HG03045 (cell line): ENCODE measurements around the gene NSD2.
"Not testable (repeated sequence)": the region's sequence is repeated elsewhere in the genome, so short reads cannot be mapped to it uniquely, and the experiment has no call there.

Source experiments
- ATAC-seq: cut with Tn5 transposase; IDR thresholded peaks from one replicate; pipeline ENCODE4 v1.9.1; 2021; ENCODE audit warnings: mild to moderate bottlenecking, moderate library complexity; ENCODE audit not compliant: unreplicated experiment

Gene NSD2

DNA sequence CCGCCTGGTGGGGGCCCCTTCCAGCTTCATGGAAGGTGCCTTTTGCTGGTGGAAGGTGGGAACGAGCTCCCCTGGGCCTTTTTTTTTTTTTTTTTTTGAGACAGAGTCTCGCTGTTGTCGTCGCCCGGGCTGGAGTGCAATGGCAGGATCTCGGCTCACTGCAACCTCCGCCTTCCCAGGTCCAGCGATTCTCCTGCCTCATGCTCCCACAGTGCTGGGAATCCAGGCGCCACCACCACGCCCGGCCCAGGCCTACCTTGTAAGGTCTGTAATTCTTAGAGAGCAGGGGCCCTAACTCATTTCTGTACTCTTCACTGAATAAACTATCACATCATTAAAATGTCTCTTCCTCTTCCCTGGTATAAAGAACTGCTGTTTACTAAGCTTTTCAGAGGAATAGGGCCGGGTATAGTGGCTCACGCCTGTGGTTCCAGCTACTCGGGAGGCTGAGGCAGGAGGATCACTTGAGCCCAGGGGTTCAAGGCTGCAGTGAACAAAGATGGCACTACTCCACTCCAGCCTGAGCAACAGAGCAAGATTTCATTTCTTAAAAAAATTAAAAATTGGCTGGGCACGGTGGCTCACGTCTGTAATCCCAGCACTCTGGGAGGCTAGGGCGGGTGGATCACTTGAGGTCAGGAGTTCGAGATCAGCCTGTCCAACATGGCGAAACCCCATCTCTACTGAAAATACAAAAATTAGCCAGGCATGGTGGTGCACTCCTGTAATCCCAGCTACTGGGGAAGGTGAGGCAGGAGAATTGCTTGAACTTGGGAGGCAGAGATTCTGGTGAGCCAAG lies 122.7 kb downstream of the NSD2 start:
- ATAC-seq = not testable (repeated sequence)

DNA sequence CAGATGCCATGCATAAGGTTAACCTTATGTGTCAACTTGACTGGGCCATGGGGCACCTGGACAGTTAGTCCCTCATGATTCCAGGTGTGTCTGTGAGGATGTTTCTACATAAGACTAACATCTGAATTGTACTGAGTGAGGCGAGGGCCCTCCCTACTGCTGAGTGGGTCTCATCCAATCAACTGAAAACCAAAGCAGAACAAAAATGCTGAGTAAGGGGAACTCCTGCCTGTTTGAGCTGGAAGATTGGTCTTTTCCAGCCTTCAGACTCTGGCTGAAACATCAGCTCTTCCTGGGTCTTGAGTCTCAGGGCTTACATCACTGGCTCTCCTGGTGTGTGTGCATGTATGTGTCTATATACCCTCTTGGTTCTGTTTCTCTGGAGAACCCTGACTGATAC lies 123.7 kb downstream of the NSD2 start:
- no peak for ATAC-seq

DNA sequence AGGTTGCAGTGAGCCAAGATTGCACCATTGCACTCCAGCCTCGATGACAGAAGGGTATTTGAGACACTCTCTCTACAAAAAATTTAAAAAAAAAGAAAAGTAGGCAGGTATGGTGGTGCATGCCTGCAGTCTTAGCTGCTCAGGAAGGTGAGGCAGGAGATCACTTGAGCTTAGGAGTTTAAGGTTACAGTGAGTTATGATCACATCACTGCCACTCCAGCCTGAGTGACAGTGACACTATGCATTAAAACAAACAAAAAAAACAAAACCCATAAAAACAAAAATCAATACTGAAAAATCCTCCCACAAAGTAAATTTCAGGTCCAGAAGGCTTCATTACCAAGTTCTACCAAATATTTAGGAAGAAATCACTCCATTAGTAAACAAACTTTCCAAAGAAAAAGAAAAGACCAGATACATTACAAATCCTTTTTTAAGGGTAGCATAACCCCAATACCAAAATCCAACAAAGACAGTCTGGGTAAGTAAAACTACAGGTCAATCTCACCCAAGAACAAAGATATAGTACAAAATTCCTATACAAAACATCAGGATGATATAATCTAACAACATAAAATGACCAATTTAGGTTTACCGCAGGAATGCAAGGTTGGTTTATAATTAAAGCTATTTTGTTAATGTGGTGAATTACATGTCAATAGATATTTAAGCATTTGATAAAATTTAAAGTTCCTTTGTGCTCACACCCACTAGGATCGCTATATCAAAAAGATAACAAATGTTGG lies 125.8 kb downstream of the NSD2 start:
- no peak for ATAC-seq

DNA sequence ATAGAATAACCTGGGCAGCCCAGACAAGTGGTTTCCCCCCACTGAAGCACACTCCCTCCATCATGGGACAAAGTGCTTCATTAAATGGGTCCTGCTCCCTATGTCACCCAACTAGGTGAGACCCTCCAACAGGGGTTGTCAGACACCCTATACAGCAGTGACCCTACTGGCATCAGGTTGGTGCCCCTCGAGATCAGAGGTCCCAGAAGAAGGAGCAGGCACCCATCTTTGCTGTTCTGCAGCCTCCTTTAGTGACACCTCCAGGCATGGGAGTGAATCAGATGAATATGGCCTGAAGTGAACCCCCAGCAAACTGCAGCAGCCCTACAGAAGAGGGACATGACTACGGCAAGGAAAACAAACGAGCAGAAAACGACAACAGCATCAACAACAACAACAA lies 126.5 kb downstream of the NSD2 start:
- no peak for ATAC-seq

DNA sequence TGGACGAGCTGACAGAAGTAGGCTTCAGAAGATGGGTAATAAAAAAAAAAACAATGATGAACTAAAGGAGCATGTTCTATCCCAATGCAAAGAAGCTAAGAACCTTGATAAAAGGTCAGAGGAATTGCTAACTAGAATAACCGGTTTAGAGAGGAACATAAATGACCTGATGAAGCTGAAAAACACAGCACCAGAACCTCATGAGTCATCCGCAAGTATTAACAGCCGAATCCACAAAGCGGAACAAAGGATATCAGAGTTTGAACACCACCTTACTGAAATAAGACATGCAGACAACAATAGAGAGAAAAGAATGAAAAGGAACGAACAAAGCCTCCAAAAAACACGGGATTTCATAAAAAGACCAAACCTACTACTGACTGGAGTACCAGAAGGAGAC lies 127.1 kb downstream of the NSD2 start:
- ATAC-seq = no peak

DNA sequence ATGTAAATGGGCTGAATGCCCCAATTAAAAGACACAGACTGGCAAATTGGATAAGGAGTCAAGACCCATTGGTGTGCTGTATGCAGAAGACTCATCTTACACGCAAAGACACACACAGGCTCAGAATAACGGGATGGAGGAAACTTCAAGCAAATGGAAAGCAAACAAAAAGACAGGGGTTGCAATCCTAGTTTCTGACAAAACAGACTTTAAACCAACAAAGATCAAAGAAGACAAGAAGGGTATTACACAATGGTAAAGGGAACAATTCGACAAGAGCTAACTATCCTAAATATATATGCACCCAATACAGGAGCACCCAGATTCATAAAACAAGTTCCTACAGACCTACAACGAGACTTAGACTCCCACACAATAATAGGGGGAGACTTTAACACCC lies 128.1 kb downstream of the NSD2 start:
- ATAC-seq = not testable (repeated sequence)

DNA sequence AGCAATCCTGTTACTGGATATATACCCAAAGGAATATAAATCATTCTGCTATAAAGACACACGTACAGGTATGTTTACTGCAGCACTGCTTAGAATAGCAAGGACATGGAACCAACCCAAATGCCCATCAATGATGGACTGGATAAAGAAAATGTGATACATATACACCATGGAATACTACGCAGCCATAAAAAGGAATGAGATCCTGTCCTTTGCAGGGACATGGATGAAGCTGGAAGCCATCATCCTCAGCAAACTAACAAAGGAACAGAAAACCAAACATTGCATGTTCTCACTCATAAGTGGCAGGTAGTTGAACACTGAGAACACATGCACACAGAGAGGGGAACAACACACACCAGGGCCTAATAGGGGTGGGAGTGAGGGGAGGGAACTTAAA lies 132.2 kb downstream of the NSD2 start:
- ATAC-seq = not testable (repeated sequence)

DNA sequence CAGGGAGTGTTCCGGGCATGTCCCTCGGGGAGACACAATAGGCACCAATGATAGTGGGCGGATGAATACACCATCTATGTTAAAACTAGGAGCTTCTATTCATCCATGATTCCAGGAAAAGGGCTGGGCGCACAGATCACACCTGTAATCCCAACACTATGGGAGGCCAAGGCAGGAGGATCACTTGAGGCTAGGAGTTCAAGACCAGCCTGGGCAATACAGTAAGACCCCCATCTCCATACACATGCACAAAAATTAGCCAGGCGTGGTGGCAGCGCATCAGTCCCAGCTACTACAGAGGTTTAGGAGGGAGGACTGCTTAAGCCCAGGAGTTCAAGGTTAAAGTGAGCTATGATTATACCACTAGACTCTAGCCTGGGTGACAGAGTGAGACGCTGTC lies 135.2 kb downstream of the NSD2 start:
- ATAC-seq = no peak

DNA sequence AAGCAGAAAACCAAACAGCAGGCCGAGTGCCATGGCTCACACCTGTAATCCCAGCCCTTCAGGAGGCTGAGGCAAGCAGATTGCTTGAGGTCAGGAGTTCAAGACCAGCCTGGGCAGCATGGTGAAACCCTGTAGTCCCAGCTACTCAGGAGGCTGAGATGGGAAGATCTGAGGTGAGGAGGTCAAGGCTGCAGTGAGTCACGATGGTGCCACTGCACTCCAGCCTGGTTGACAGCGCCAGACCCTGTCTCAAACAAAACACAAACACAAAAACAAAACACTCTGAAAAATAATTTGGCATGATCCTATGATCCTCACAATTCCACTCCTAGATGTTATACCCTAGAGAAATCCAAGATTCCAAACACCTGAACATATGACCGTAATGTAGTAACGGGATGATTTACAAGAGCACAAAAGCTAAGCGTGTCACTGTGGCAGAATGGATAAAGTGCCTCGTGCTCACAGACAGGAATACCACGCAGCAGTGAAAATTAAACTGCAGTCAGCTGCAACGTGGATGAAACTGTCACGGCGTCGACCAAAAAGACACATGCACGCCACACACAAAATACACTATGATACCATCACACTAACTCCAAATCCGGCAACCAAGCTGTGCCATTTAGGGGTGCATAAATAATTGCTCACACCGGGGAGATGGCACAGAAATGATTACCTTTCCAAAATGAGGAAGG lies 135.9 kb downstream of the NSD2 start:
- no peak for ATAC-seq

DNA sequence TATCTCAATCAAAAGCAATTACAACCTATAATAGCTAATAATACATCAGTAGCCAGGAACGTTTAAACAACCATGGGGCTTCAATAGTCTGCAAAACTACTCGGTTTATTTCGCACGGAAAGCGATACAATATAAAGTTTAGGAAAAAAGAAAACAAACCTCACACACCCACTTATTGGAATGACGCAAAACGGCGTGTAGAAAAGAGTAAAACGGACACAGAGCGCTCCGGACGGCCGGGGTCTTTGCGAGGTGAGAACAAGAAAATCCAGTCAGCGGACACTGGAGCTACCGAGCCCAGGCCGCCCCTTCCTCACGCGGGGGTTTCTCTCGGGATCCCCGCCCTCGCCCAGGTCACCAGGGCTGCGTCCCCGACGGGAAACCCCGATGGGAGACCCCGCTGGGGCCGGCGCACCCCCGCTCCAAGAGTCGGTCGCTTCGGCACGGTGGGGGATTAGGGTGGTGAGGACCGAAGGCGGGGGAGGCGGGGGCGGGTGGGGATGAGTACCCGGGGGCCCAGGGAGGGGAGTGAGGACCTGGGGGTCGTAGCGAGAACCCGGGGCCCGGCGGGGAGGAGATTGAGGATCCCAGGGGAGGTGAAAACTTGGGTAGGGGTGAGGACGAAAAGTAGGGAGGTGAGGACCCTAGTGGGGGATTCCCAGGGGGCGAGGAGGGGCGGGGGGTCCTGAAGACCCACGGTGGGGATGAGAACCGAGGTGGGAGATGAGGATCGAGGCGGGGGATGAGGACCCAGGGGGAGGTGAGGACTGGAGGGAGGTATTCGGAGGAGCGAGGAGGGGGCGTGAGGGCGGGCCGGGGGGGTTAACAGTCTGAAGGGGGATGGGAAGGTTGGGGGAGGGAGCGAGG lies 136.8 kb downstream of the NSD2 start:
- ATAC-seq = no peak

DNA sequence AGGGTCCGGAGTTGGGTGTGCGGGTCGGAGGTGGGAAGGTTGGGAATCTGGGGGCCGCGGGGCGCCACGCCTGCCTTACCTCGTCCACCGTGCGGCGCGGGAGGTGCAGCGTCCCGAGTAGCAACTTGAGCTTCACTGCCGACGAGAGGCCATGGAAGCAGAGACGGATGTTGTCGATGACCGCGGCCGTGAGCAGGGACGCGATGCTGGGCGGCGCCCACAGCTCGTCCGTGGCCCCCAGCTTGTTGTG lies 137.4 kb downstream of the NSD2 start:
- no peak for ATAC-seq

DNA sequence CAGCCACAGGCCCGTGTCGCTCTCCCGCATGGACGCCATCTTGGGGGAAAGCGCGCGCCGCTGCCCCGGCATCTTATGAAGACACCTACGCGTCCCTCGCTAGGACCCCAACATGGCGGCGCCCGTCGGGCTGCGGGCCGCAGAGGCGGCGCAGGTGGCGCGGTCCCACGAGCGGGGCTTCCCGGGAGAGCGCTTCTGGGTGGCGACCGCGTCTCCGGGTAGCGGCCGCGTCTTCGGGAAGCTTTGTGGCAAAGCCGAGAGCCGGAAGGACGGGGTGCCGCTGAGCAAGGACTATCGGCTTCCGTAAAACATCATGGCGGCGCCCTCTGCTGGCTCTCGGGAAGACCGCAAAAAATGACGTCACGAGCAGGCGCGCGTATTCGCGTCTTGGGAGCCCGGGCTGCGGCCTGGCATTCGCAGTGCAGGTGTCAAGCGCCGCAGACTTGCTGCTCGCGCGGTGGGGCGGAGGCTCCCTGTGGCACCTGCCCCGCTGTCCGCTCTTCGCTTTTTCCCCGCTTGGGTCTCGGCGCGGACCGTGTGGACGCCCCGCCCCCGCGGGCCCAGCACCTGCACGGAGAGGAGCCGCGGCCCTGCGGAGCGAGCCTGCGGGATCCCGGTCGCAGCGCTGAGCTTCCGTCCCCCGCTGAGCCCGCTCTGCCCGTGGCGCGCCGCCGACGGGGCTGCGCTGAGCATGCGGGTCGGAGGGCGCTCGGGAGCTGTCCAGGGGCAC lies 137.9 kb downstream of the NSD2 start, which contains the start of gene NELFA:
Gene NELFA, minus strand, starts transcription at position 54 of the 730 bp plus-strand sequence. Its CDS starts 15 bp downstream, at position 39.
- ATAC-seq = peak; percentile 81

DNA sequence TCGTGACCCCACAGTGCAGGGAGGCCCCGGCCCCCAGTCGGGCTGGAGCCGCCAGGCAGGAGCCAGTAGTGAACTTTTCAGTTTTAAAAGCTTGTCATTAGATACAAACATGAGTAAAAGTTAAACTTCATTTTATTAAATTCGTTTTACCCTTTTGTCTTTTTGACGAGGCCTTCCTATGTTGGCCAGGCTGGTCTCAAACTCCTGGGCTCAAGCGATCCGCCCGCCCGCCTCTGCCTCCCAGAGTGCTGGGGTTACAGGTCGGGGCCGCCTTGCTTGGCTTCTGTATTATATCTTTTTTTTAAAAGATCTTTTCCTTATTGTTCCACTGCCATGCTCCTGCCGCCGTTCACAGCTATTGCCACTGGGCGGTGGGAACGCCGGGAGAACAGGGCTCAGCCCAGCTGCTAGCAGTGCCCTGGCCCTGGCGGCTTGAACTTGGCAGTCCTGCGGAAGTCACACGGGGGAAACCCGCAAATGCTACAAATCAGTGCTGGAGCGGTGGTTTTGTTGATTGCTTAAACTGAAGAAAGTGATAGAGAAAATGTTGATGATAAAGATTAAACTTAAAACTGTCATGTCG lies 138.5 kb downstream of the NSD2 start:
- ATAC-seq = no peak

DNA sequence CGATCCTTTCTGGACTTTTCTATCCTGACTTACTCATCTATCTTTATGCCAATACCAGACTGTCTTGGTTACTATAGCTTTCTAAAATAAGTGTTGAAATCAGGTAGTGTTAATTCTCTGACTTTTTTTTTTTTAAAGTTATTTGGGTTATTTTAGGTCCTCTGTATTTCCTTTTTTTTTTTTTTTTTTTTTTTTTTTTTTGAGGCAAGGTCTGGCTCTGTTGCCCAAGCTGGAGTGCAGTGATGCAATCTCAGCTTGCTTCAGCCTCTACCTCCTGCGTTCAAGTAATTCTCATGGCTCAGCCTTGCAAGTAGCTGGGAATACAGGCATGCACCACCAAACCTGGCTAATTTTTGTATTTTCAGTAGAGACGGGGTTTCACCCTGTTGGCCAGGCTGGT lies 140.4 kb downstream of the NSD2 start:
- ATAC-seq = no peak

DNA sequence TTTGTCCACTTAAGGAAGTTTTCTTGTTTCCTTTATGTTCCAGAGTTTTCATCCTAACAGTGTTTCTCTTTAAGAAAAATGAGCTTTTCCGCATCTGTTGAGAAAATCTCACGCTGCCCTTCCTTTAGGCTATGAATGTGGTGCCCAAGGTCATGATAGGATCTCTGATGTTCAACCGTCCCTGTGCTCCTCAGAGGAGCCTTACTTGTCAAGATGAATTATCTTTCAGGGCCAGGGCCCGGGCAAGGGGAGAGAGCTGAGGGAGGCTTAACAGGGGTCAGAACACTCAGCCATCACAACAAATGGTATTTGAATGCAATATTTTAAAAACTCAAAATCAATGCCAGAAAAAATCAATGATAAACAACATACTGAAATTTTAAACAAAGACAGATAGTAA lies 143.8 kb downstream of the NSD2 start:
- ATAC-seq = no peak

DNA sequence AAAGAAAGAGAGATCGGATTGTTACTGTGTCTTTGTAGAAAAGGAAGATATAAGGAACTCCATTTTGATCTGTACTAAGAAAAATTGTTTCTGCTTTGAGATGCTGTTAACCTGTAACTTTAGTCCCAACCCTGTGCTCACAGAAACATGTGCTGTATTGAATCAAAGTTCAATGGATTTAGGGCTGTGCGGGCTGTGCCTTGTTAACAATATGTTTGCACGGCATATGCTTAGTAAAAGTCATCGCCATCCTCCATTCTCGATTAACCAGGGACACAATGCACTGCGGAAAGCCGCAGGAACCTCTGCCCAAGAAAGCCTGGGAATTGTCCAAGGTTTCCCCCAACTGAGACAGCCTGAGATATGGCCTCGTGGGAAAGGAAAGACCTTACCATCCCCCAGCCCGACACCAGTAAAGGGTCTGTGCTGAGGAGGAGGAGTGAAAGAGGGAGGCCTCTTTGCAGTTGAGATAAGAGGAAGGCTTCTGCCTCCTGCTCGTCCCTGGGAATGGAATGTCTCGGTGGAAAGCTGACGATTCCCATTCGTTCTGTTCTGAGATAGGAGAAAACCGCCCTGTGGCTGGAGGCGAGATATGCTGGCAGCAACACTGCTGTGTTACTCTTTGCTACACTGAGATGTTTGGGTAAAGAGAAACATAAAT lies 150.3 kb downstream of the NSD2 start:
- ATAC-seq = not testable (repeated sequence)

DNA sequence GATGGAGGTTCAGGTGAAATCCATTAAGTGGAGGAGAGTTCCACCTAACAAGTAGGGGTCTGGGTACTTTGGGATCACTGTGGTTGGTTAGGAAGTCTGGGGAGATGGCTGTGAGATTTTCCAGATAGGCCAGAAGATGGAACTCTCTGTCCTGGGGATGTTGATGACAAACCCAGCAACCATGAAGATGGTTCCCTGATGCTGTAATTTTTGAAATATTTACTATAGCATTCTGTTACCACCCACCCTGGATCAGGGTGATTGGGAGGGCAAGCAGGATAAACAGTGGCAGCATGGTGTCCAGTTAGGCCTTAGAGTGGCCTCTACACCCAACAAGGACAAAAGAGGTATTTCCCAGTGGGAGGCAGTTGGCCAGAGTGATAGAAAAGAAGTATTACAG lies 153.5 kb downstream of the NSD2 start:
- no peak for ATAC-seq

DNA sequence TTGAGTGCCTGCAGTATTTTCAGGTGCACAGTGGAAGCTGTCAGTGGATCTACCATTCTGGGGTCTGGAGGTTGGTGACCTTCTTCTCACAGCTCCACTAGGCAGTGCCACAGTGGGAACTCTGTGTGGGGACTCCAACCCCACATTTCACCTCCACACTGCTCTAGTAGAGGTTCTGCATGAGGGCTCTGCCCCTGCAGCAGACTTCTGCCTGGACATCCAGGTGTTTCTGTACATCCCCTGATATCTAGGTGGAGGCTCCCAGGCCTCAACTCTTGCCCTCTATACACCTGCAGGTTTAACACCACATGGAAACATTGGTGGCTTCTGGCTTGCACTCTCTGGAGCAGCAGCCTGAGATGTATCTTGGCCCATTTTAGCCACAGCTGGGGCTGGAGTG lies 154.6 kb downstream of the NSD2 start:
- no peak for ATAC-seq

DNA sequence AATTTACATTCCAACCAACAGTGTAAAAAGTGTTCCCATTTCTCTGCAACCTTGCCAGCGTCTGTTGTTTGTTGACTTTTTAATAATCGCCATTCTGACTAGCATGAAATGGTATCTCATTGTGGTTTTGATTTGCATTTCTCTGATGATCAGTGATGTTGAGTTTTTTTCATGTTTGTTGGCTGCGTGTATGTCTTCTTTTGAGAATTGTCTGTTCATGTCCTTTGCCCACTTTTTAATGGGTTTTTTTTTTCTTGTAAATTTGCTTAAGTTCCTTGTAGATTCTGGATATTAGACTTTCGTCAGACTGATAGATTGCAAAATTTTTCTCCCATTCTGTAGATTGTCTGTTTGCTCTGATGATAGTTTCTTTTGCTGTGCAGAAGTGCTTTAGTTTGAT lies 155.9 kb downstream of the NSD2 start:
- ATAC-seq = not testable (repeated sequence)
